HG03571 (cell line): ENCODE measurements around the gene DCHS1.

Experiments used
- ATAC-seq: cut with Tn5 transposase; IDR thresholded peaks from one replicate; pipeline ENCODE4 v1.9.1; 2021; ENCODE audit not compliant: unreplicated experiment

Gene DCHS1

GRCh38 chr11:6628526-6628925 lies 27.1 kb downstream of the DCHS1 start:
- no peak for ATAC-seq

GRCh38 chr11:6627762-6628241 lies 27.8 kb downstream of the DCHS1 start:
- peak; percentile 64 for ATAC-seq

GRCh38 chr11:6626971-6627761 lies 28.4 kb downstream of the DCHS1 start:
- ATAC-seq: no peak

GRCh38 chr11:6625832-6626420 lies 29.7 kb downstream of the DCHS1 start:
- ATAC-seq: no peak

GRCh38 chr11:6625156-6625831 lies 30.3 kb downstream of the DCHS1 start:
- no peak for ATAC-seq

- no peak for ATAC-seq
Observed at GRCh38 chr11:6623391-6624363, 31.9 kb downstream of the DCHS1 start.

- no peak for ATAC-seq
Observed at GRCh38 chr11:6622261-6623171, 33.1 kb downstream of the DCHS1 start.

DNA sequence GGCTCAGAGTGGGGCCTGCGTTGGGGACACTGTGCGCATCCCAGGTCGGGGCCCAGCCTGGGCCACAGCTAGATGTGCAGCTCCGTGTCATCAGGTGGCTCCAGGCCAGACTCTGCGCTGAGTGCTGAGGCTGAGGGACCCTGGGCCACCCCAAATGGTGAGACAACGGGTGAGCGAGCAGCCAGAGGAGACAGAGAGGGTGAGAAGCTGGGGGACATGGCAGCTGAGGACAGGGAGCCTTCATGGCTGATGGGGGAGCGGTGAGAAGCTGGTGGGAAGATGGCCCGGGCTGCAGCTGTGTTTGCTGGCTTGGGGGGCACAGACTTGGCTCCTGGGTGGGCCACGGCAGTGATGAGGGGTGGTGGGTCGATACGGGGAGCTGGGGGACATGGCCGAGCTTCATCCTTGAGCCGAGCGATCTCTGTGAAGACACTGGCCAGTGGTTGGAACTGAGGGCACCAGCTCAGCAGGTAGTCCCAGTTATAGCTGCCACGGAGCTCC lies 33.8 kb downstream of the DCHS1 start:
- no peak for ATAC-seq

- ATAC-seq: no peak
Observed at GRCh38 chr11:6620636-6621035, 35.0 kb downstream of the DCHS1 start.

DNA sequence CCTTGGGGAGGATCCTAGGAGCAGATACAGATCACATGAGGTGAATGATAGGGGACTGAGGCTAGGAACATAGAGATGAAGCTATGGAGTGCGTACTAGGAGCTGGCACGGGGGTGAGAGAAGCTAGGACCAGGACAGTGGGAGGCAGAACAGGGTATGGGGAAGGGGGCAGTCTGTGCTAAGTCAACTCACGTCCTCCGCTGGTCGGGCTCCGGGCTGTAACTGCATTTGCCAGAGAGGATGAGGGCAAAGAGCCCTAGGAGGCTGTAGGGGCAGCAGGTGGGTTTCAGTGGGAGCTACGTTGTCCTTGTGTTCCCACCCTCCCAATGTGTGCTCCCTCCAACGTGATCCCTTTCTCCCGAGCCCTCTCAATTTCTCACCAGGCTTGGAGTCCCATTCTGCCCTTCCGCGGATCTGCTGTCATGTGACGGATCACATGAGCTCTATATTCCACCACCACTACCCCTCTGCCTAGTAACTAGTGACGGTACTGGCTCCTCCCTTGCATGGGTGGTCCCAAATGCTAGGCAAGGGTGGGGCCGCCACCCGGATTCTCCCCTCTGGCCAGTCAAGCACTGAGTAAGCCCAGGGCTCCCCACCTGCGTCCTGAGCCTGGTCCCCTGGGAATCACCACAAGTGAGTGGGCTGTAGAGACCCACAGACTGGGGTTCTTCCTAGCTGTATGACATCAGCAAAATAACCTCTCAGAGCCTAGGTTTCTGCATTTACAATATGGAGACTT lies 36.4 kb downstream of the DCHS1 start, which contains the start of gene TPP1:
Gene TPP1, minus strand, starts transcription at position 419 of the 742 bp plus-strand sequence. Its CDS starts 22 bp downstream, at position 397.
- ATAC-seq: peak; percentile 99

DNA sequence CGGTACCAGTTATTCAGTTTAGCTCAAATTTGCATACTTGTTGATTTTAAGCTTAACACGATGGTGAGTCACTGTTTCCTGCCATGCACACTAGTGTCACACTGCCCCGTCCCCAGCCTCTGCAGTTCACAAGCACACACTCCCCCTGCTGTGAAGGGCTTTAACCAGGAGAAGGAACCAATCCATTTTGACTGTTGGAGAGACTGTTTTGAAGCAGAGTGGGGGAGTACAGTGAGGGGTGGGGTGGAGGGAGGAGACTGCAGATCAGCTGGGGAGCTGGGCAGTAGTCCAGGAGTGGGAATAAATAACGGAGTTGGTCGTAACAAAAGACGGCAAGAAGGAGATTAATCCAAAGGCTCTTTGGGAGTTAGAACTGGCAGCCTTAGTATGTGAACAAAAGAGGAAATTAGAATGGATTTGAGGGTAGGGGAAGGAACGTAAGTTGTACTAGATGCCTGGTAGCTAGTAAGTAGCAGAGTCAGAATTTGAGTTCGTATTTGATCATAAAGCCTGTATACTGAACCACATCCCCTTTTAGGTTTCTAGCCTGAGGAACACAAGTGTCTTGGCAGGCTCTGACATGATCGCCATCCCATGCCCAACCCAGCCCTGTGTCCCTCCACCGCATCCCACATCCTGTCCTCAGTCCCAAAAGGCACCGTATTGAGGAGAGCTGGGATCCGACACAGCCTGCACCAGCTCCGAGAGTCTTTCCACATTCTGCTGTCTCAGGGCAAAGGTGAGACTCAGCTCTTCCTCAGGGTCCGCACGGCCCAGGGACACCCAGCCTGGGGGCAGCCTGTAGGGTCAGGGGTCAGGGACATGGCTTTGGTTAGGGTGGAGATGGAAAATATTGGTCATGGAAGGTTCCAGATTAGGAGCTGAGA lies 37.2 kb downstream of the DCHS1 start:
- no peak for ATAC-seq

- no peak for ATAC-seq
Observed at GRCh38 chr11:6617315-6617781, 38.3 kb downstream of the DCHS1 start.

DNA sequence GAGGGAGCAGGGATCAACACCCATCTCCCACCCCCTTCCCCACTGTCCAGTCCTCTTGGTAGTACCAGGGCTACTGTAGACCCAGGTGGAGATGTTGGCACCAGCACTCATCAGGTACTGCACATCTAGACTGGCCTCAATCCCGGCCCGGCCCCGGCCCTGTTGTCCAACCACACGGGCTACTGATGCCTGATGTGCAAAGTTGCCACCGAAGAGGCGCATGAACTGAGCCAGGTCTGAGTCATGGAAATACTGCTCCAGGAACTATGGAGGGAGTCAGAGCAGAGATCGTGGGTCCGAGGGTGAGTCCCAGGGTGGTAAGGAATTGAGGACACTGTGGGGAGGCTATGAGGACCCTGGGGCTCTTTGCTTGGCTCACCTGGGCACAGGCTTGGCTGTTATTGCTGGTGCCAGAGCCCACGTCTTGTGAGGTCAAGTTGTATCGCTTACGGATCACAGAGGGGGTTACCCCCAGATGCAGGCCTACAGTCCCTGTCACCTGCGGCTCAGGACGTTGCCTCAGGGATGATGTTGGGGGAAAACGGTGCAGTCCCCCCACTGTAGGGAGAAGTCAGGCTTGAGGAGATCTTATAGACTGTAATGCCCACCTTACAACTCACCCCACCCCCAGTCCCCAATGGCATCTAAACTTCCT lies 38.9 kb downstream of the DCHS1 start:
- no peak for ATAC-seq

DNA sequence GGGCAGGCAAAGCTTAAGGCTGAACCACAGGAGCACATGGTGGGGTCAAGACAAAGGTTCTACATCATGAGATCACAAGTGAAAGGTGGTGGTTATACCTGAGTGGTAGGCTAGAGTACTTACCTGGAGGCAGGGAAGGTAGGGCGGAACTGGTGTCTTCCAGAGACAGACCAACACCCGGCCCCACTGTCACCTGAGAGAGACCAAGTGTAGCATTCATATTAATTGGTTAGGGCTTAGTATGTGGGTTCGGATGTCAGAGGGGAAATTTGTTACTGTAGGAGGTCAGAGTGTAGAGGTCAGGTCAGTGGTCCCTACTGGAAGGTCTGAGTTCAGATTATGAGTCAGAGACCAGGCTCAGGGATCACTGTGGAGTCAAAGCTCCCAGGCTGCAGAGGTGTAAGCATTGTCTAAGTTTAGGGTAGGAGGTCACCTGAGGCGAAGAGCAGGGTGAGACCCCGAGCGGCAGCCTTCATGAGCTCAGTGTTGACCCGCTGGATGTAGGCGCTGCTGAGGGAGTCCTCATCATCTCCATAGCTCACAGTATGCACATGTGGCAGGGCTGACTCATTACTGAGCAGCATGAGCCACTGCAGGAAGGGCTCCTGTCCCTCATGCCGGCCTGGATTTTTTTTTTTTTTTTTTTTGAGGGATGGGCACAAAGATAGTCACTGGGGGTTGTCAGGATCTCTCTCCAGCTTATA lies 39.6 kb downstream of the DCHS1 start:
- no peak for ATAC-seq

- ATAC-seq: no peak
Observed at GRCh38 chr11:6615046-6615445, 40.6 kb downstream of the DCHS1 start.

- no peak for ATAC-seq
Observed at GRCh38 chr11:6614446-6614845, 41.2 kb downstream of the DCHS1 start.
